Esophagus squamous epithelium (tissue), 5 donors: ENCODE measurements around the gene PLXNC1. TPM values are rescaled to one million over a fixed set of nuclear protein-coding genes. Genes with fewer than 3 reads are reported as not detected.
A peak's percentile ranks its signal among the peaks of the same experiment; 100 is the strongest.

Source experiments
- DNase-seq: peaks from one replicate; lab custom pipeline; 2025; lab: John Stamatoyannopoulos, UW
- H3K27ac ChIP-seq, 4 donors: fragments of 200-600 bp; sonication (generic); one replicate each; pipeline ENCODE4 v1.5.1; 2016 to 2019; ENCODE audit warnings: mild to moderate bottlenecking in 1 of 4
- H3K27me3 ChIP-seq, 4 donors: fragments of 200-600 bp; sonication (generic); 1 replicate in 3 of 4; 2 replicates in 1 of 4; pipeline versions ENCODE4 v1.5.1 to v1.6.0; 2017 to 2021; ENCODE audit warnings: antibody characterized with exemption in 1 of 4
- H3K36me3 ChIP-seq, 3 donors: fragments of 200-600 bp; sonication (generic); one replicate each; pipeline ENCODE4 v1.5.1; 2016 to 2019
- H3K4me1 ChIP-seq, 3 donors: fragments of 200-600 bp; sonication (generic); one replicate each; pipeline ENCODE4 v1.5.1; 2017 to 2019
- H3K4me3 ChIP-seq, 4 donors: fragments of 200-600 bp; sonication (generic); 1 replicate in 3 of 4; 2 replicates in 1 of 4; pipeline ENCODE4 v1.5.1; 2016 to 2019; ENCODE audit warnings: mild to moderate bottlenecking in 2 of 4, moderate library complexity in 1 of 4
- H3K9me3 ChIP-seq, 3 donors: fragments of 200-600 bp; sonication (generic); one replicate each; pipeline ENCODE4 v1.5.1; 2016 to 2019
- POLR2A ChIP-seq, 4 donors: fragments of 450-650 bp; IDR thresholded peaks; one replicate each; pipeline ENCODE4 v1.6.1; 2017; ENCODE audit warnings: antibody characterized with exemption in 4 of 4, mild to moderate bottlenecking in 4 of 4, moderate library complexity in 3 of 4
- WGBS, 2 donors: methylation state at CpG; one replicate each; pipeline ENCODE4 v1.1.5; 2018; 5-methylcytosine and 5-hydroxymethylcytosine counted together
- intact Hi-C: fragments of 100-400 bp; cut with DNase I; formaldehyde crosslinking; loops from one replicate; pipeline ENCODE4 v1.15.0; 2022
- total RNA-seq, 4 donors: library from RNA; depleted of rRNA; stranded (reverse); fragments of >200 nt; gene quantifications; one replicate each; pipeline ENCODE4 v1.1.0, GENCODE V29; 2016
- TF ChIP-seq, protein P1 (sequence below), 6 experiments: fragments of 450-650 bp in 4 of 6; fragments of 200-600 bp in 2 of 6; sonication (generic) in 2 of 6; IDR thresholded peaks; one replicate each; pipeline ENCODE4 v1.5.1; 2016 to 2019; ENCODE audit warnings: antibody characterized with exemption in 6 of 6, mild to moderate bottlenecking in 4 of 6, moderate library complexity in 4 of 6
- donor health status: DM: yes; HTN: yes; CAD: no.

The PLXNC1 gene
- total RNA-seq, 4 donors from 2014 or later: 1.0 to 6.7 (median 2.6) TPM

DNA sequence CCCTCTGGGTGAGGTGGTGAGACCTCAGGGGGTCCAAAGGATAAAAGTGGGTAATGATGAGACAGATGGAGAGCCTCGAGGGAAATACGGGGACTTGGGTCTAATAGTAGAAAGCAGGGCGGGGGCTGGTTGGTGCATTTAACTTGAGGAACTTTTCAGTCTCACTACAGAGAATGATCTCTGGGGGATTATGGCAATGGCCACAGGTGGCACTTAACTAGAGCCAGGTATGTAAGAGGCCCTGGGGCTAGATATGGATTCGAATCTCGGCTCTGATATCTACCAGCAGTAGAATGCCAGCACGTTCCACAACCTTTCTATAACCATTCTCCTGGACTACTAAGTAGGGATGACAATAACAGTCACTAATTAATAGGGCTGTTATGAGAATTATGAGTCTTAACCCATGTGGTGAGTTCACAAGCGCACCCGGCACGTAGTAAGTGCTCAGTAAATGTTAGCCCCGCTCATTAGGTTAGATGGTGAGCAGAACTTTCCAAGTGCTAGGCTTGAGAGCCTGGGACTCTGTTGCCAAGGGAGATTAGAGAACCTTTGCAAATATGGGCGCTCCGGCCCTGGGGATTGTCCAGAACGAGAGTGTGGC is 888 bp upstream of the PLXNC1 start:
- WGBS, 2 donors: 59 to 71% methylated on average over 7 to 10 of the region's 13 CpGs
- peak overlapping the region in 2 of 4 donors; percentile 64 to 84 for H3K27ac ChIP-seq
- no peak for DNase-seq
- H3K36me3 ChIP-seq: no peaks in the 10 kb centered on the region
- H3K4me3 ChIP-seq: peak overlapping the region; percentile 32 to 79 (median 58)
- TF ChIP-seq POLR2A (IDR thresholded peaks at IDR 0.05): no peak
- TF ChIP-seq, protein P1, sequence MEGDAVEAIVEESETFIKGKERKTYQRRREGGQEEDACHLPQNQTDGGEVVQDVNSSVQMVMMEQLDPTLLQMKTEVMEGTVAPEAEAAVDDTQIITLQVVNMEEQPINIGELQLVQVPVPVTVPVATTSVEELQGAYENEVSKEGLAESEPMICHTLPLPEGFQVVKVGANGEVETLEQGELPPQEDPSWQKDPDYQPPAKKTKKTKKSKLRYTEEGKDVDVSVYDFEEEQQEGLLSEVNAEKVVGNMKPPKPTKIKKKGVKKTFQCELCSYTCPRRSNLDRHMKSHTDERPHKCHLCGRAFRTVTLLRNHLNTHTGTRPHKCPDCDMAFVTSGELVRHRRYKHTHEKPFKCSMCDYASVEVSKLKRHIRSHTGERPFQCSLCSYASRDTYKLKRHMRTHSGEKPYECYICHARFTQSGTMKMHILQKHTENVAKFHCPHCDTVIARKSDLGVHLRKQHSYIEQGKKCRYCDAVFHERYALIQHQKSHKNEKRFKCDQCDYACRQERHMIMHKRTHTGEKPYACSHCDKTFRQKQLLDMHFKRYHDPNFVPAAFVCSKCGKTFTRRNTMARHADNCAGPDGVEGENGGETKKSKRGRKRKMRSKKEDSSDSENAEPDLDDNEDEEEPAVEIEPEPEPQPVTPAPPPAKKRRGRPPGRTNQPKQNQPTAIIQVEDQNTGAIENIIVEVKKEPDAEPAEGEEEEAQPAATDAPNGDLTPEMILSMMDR (IDR thresholded peaks at IDR 0.05): no peak
- no peaks in the 10 kb centered on the region for H3K9me3 ChIP-seq
- intact Hi-C loops: no loop called here
- peaks cover 10 to 52% (median 23%) of the 10 kb centered on the region in 3 donors for H3K4me1 ChIP-seq
- peaks cover 6 to 96% (median 12%) of the 10 kb centered on the region in 4 donors for H3K27me3 ChIP-seq

DNA sequence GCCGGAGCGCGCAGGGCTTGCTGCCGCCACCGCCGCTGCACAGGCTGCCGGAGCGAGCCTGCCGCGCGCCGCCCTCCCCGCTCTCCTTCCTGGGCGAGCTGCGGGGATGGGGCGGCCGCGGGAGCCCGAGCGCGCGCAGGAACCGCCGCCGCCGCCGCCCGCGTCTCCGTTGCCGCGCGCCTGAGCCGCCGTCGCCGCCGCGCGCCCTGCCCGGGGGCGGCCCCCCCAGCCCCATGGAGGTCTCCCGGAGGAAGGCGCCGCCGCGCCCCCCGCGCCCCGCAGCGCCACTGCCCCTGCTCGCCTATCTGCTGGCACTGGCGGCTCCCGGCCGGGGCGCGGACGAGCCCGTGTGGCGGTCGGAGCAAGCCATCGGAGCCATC is 352 bp downstream of the PLXNC1 start:
- WGBS, 2 donors: no CpG with 5 or more reads among the region's 62 CpGs
- Histone ChIP-seq H3K9me3 (no peaks in the 10 kb centered on the region), H3K27ac (peak overlapping the region in 2 of 4 donors; percentile 64 to 84), H3K4me3 (peak overlapping the region; percentile 32 to 79 (median 58)), H3K4me1 (peaks cover 10 to 52% (median 23%) of the 10 kb centered on the region in 3 donors), H3K36me3 (no peaks in the 10 kb centered on the region), H3K27me3 (peaks cover 6 to 97% (median 12%) of the 10 kb centered on the region in 4 donors)
- no peak for DNase-seq
- TF ChIP-seq POLR2A (IDR thresholded peaks at IDR 0.05): no peak
- TF ChIP-seq, protein P1 (IDR thresholded peaks at IDR 0.05): no peak
- intact Hi-C loops: no loop called here

DNA sequence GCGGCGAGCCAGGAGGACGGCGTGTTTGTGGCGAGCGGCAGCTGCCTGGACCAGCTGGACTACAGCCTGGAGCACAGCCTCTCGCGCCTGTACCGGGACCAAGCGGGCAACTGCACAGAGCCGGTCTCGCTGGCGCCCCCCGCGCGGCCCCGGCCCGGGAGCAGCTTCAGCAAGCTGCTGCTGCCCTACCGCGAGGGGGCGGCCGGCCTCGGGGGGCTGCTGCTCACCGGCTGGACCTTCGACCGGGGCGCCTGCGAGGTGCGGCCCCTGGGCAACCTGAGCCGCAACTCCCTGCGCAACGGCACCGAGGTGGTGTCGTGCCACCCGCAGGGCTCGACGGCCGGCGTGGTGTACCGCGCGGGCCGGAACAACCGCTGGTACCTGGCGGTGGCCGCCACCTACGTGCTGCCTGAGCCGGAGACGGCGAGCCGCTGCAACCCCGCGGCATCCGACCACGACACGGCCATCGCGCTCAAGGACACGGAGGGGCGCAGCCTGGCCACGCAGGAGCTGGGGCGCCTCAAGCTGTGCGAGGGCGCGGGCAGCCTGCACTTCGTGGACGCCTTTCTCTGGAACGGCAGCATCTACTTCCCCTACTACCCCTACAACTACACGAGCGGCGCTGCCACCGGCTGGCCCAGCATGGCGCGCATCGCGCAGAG is 873 bp downstream of the PLXNC1 start:
- peaks cover 10 to 52% (median 23%) of the 10 kb centered on the region in 3 donors for H3K4me1 ChIP-seq
- no peak for DNase-seq
- H3K27ac ChIP-seq: peak overlapping the region in 2 of 4 donors; percentile 64 to 84
- intact Hi-C loops: no loop called here
- 0% methylated on average over 11 of the region's 76 CpGs; no CpG with 5 or more reads in 1 of the 2 donors for WGBS, 2 donors
- TF ChIP-seq, protein P1 (IDR thresholded peaks at IDR 0.05): peak in 3 of 6 experiments; percentile 7 to 28 (median 12)
- no peak for TF ChIP-seq POLR2A (IDR thresholded peaks at IDR 0.05)
- no peaks in the 10 kb centered on the region for H3K36me3 ChIP-seq
- H3K27me3 ChIP-seq: peaks cover 6 to 100% (median 12%) of the 10 kb centered on the region in 4 donors
- H3K9me3 ChIP-seq: no peaks in the 10 kb centered on the region
- H3K4me3 ChIP-seq: peak overlapping the region; percentile 32 to 79 (median 58)

DNA sequence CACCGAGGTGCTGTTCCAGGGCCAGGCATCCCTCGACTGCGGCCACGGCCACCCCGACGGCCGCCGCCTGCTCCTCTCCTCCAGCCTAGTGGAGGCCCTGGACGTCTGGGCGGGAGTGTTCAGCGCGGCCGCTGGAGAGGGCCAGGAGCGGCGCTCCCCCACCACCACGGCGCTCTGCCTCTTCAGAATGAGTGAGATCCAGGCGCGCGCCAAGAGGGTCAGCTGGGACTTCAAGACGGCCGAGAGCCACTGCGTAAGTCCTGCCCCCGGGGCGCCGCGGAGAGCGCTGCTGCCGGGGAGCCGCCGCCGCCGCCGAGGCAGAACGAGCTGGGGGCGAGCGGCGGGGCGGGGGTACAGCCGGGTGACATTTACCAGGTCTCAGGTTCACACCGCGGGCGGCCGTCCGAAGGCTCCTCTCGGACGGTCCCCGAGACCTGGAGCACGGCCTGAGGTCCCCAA is 1.4 kb downstream of the PLXNC1 start:
- DNase-seq: no peak
- H3K4me1 ChIP-seq: peaks cover 10 to 52% (median 23%) of the 10 kb centered on the region in 3 donors
- peaks cover 6 to 100% (median 12%) of the 10 kb centered on the region in 4 donors for H3K27me3 ChIP-seq
- no peaks in the 10 kb centered on the region for H3K36me3 ChIP-seq
- peak overlapping the region; percentile 32 to 79 (median 58) for H3K4me3 ChIP-seq
- H3K9me3 ChIP-seq: no peaks in the 10 kb centered on the region
- peak overlapping the region in 2 of 4 donors; percentile 64 to 84 for H3K27ac ChIP-seq
- intact Hi-C loops: no loop called here
- TF ChIP-seq, protein P1 (IDR thresholded peaks at IDR 0.05): no peak
- no peak for TF ChIP-seq POLR2A (IDR thresholded peaks at IDR 0.05)
- WGBS, 2 donors: 0 to 2% methylated on average over 1 to 19 of the region's 49 CpGs
